ENCODE data around the gene SLC12A1. TPM values are rescaled to one million over a fixed set of nuclear protein-coding genes. Genes with fewer than 3 reads are reported as not detected.

Gene SLC12A1
- total RNA-seq, 3 donors from 2014 or later: not detected

GRCh38 chr15:48337607-48338006, 131.5 kb downstream of the SLC12A1 start:
- intact Hi-C loops (cut with DNase I, micrococcal nuclease): no loop called here
- no peaks in the 10 kb centered on the region for H3K36me3 ChIP-seq (ENCODE audit: low read depth)
- H3K9me3 ChIP-seq: no peaks in the 10 kb centered on the region

GRCh38 chr15:48340111-48340510, 134.0 kb downstream of the SLC12A1 start:
- intact Hi-C loops (cut with DNase I, micrococcal nuclease): no loop called here
- no peak for TF ChIP-seq CTCF (IDR thresholded peaks at IDR 0.05)
- Histone ChIP-seq H3K4me3 (no peak overlapping the region), H3K4me1 (ENCODE audit: low read depth) (no peaks in the 10 kb centered on the region), H3K9me3 (no peaks in the 10 kb centered on the region), H3K36me3 (ENCODE audit: low read depth) (no peaks in the 10 kb centered on the region)
- ATAC-seq (no peak), DNase-seq (no peak)

More at GRCh38 chr15:48337607-48338006, 131.5 kb downstream of the SLC12A1 start:
- no peak for ATAC-seq
- no peak overlapping the region for H3K4me3 ChIP-seq
- no peak for DNase-seq
- H3K4me1 ChIP-seq (ENCODE audit: low read depth): no peaks in the 10 kb centered on the region
- no peak for TF ChIP-seq CTCF (IDR thresholded peaks at IDR 0.05)

GRCh38 chr15:48343865-48344264, 137.8 kb downstream of the SLC12A1 start:
- TF ChIP-seq CTCF (IDR thresholded peaks at IDR 0.05): no peak
- DNase-seq (no peak), ATAC-seq (no peak)
- Histone ChIP-seq H3K4me3 (no peak overlapping the region), H3K9me3 (no peaks in the 10 kb centered on the region), H3K4me1 (ENCODE audit: low read depth) (no peaks in the 10 kb centered on the region), H3K36me3 (ENCODE audit: low read depth) (no peaks in the 10 kb centered on the region)
- intact Hi-C loops (cut with DNase I, micrococcal nuclease): no loop called here

- TF ChIP-seq CTCF (IDR thresholded peaks at IDR 0.05): no peak
- Histone ChIP-seq H3K36me3 (ENCODE audit: low read depth) (no peaks in the 10 kb centered on the region), H3K4me3 (no peak overlapping the region), H3K9me3 (no peaks in the 10 kb centered on the region), H3K4me1 (ENCODE audit: low read depth) (no peaks in the 10 kb centered on the region)
- intact Hi-C loops (cut with DNase I, micrococcal nuclease): no loop called here
- ATAC-seq: no peak
- DNase-seq: no peak
Measured at GRCh38 chr15:48345516-48345915, 139.4 kb downstream of the SLC12A1 start.

- ATAC-seq (peak; percentile 79), DNase-seq (peak in 1 of 3 donors; percentile 83)
- no peaks in the 10 kb centered on the region for H3K36me3 ChIP-seq (ENCODE audit: low read depth)
- intact Hi-C loops (cut with DNase I, micrococcal nuclease): no loop called here
- H3K4me3 ChIP-seq: no peak overlapping the region
- TF ChIP-seq CTCF (IDR thresholded peaks at IDR 0.05): peak; percentile 40
- no peaks in the 10 kb centered on the region for H3K4me1 ChIP-seq (ENCODE audit: low read depth)
- no peaks in the 10 kb centered on the region for H3K9me3 ChIP-seq
Measured at GRCh38 chr15:48352474-48353072, 146.5 kb downstream of the SLC12A1 start.

Other genes starting within 250 kb of the SLC12A1 start
- not detected for gene SLC24A5, start 85.3 kb upstream of the SLC12A1 start, total RNA-seq
- gene MYEF2, start 28.0 kb upstream of the SLC12A1 start, total RNA-seq: 10 to 100 TPM in 2 of 3 donors, 1 to 10 TPM in 1; 9.5 to 29.6 (median 14.0) TPM
- gene CTXN2, start 14.6 kb upstream of the SLC12A1 start, total RNA-seq: under 1 TPM in 1 of 3 donors, not detected in 2; 0.16 TPM
- 10 to 100 TPM; 46.3 to 81.6 (median 69.4) TPM for gene DUT, start 125.1 kb downstream of the SLC12A1 start, total RNA-seq